ENCODE results near the gene CTAG1A. TPM values are rescaled to one million over a fixed set of nuclear protein-coding genes. Genes with fewer than 3 reads are reported as not detected.
"Not testable (repeated sequence)": the region's sequence is repeated elsewhere in the genome, so short reads cannot be mapped to it uniquely, and the experiment has no call there.

CTAG1A gene
- total RNA-seq, 4 donors from 2014 or later, result not detected

DNA sequence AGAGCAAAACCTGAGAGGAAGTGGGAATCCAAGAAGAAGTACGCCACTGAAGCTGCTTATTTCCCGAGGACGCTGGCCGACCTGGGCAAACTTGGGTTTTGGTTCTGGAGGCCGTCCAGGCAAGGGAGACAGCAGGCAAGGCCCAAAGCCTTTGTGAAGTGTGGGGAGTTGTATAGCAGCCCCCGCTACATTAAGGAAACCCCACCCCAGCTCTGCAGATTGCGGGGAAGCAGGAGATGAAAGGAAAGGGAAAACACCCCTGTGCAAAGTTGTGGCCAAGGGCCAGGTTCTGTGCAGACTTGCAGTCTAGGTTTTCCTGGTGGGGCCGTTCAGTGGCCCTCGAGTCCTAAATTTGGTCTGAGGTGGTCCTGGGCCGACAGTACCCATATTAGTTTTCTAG lies 11.9 kb upstream of the CTAG1A start:
- in situ Hi-C loops (cut with MboI; ENCODE audit: low pct_ligation_motif_present in 1 of 4, low pct_unique_long_range_greater_than_20kb in 1 of 4, low sequenced_read_pairs in 3 of 4); intact Hi-C loops (cut with DNase I; ENCODE audit: low total_unique reads); H3K9me3 ChIP-seq; DNase-seq; H3K36me3 ChIP-seq; H3K27ac ChIP-seq; H3K4me3 ChIP-seq; H3K4me1 ChIP-seq; H3K27me3 ChIP-seq: not testable (repeated sequence)
- WGBS, 2 donors (ENCODE audit: low coverage in 1 of 2), result no CpG with 5 or more reads among the region's 10 CpGs

DNA sequence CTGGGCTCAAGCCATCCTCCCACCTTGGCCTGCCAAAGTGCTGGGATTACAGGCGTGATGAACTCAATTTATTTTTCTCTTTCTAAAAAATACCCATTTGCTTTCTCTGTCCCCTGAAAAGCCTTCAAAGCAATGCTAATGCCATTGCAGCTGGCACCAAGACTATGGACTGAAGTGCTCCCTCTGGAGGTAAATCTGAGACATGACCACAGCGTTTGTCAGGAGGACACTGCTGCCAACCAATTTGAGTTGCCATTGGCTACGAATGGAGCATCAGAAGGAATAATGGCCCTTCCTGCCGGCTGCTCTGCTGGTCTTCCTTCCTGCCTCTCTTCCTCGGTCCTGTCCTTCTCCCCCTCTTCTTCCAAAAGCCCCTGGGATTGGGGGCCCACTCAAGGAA lies 9.9 kb upstream of the CTAG1A start:
- intact Hi-C loops (cut with DNase I; ENCODE audit: low total_unique reads); H3K9me3 ChIP-seq; H3K27ac ChIP-seq; H3K4me3 ChIP-seq; H3K36me3 ChIP-seq; H3K4me1 ChIP-seq; DNase-seq; H3K27me3 ChIP-seq: not testable (repeated sequence)
- WGBS, 2 donors (ENCODE audit: low coverage in 1 of 2), result no CpG with 5 or more reads among the region's 5 CpGs
- in situ Hi-C loops (cut with MboI; ENCODE audit: low pct_ligation_motif_present in 1 of 4, low pct_unique_long_range_greater_than_20kb in 1 of 4, low sequenced_read_pairs in 3 of 4), result loop anchor here in 2 of 4 donors (25.0 kb wide), 1 partner anchor 262 kb away; the partner anchor contains the start of gene SMIM9 (in 2 of the 2)

- intact Hi-C loops (cut with DNase I; ENCODE audit: low total_unique reads); H3K4me1 ChIP-seq; H3K36me3 ChIP-seq; H3K9me3 ChIP-seq; H3K27me3 ChIP-seq; DNase-seq; H3K27ac ChIP-seq; H3K4me3 ChIP-seq: not testable (repeated sequence)
- in situ Hi-C loops (cut with MboI; ENCODE audit: low pct_ligation_motif_present in 1 of 4, low pct_unique_long_range_greater_than_20kb in 1 of 4, low sequenced_read_pairs in 3 of 4), result loop anchor here in 2 of 4 donors (25.0 kb wide), 1 partner anchor 254 kb away; the partner anchor contains the start of gene SMIM9 (in 2 of the 2)
- WGBS, 2 donors (ENCODE audit: low coverage in 1 of 2), result no CpG with 5 or more reads among the region's 8 CpGs
Measured at GRCh38 chrX:154582994-154583393, 1.9 kb upstream of the CTAG1A start.

GRCh38 chrX:154590415-154590814 lies 5.5 kb downstream of the CTAG1A start:
- intact Hi-C loops (cut with DNase I; ENCODE audit: low total_unique reads); H3K4me1 ChIP-seq; H3K27me3 ChIP-seq; H3K27ac ChIP-seq; H3K9me3 ChIP-seq; H3K4me3 ChIP-seq; H3K36me3 ChIP-seq; DNase-seq: not testable (repeated sequence)
- in situ Hi-C loops (cut with MboI; ENCODE audit: low pct_ligation_motif_present in 1 of 4, low pct_unique_long_range_greater_than_20kb in 1 of 4, low sequenced_read_pairs in 3 of 4), result loop anchor here in 2 of 4 donors (25.0 kb wide), 1 partner anchor 247 kb away; the partner anchor contains the start of gene SMIM9 (in 2 of the 2)
- 25% methylated on average over 5 of the region's 13 CpGs; no CpG with 5 or more reads in 1 of the 2 donors for WGBS, 2 donors (ENCODE audit: low coverage in 1 of 2)

- intact Hi-C loops (cut with DNase I; ENCODE audit: low total_unique reads) (no loop called here), in situ Hi-C loops (cut with MboI; ENCODE audit: low pct_ligation_motif_present in 1 of 4, low pct_unique_long_range_greater_than_20kb in 1 of 4, low sequenced_read_pairs in 3 of 4) (loop anchor here in 2 of 4 donors (25.0 kb wide), 1 partner anchor 245 kb away; the partner anchor contains the start of gene SMIM9 (in 2 of the 2))
- H3K27me3 ChIP-seq, result no peaks in the 10 kb centered on the region
- no peak for DNase-seq
- no peaks in the 10 kb centered on the region for H3K4me1 ChIP-seq
- no peaks in the 10 kb centered on the region for H3K9me3 ChIP-seq
- H3K27ac ChIP-seq, result no peak overlapping the region
- no peaks in the 10 kb centered on the region for H3K36me3 ChIP-seq
- WGBS, 2 donors (ENCODE audit: low coverage in 1 of 2), result 85% methylated on average over 5 of the region's 5 CpGs; no CpG with 5 or more reads in 1 of the 2 donors
- no peak overlapping the region for H3K4me3 ChIP-seq
- no peak for TF ChIP-seq POLR2A (IDR thresholded peaks at IDR 0.05)
- no peak for TF ChIP-seq POLR2AphosphoS5 (IDR thresholded peaks at IDR 0.05)
- TF ChIP-seq EP300 (IDR thresholded peaks at IDR 0.05; ENCODE audit: low read depth), result no peak
- no peak for TF ChIP-seq CTCF (IDR thresholded peaks at IDR 0.05)
Measured at GRCh38 chrX:154592505-154592904, 7.6 kb downstream of the CTAG1A start.

GRCh38 chrX:154593201-154593600 lies 8.3 kb downstream of the CTAG1A start:
- Histone ChIP-seq H3K27me3 (no peaks in the 10 kb centered on the region), H3K4me3 (no peak overlapping the region), H3K36me3 (no peaks in the 10 kb centered on the region), H3K4me1 (no peaks in the 10 kb centered on the region), H3K27ac (no peak overlapping the region), H3K9me3 (no peaks in the 10 kb centered on the region)
- no peak for DNase-seq
- in situ Hi-C loops (cut with MboI; ENCODE audit: low pct_ligation_motif_present in 1 of 4, low pct_unique_long_range_greater_than_20kb in 1 of 4, low sequenced_read_pairs in 3 of 4), result loop anchor here in 2 of 4 donors (25.0 kb wide), 1 partner anchor 244 kb away; the partner anchor contains the start of gene SMIM9 (in 2 of the 2)
- intact Hi-C loops (cut with DNase I; ENCODE audit: low total_unique reads), result no loop called here
- 76% methylated on average over 5 of the region's 5 CpGs; no CpG with 5 or more reads in 1 of the 2 donors for WGBS, 2 donors (ENCODE audit: low coverage in 1 of 2)
- no peak for TF ChIP-seq CTCF (IDR thresholded peaks at IDR 0.05)
- no peak for TF ChIP-seq POLR2AphosphoS5 (IDR thresholded peaks at IDR 0.05)
- no peak for TF ChIP-seq POLR2A (IDR thresholded peaks at IDR 0.05)
- TF ChIP-seq EP300 (IDR thresholded peaks at IDR 0.05; ENCODE audit: low read depth), result no peak

Measured in transverse colon (tissue), 4 donors.